ENCODE measurements around the gene AQP10. TPM values are rescaled to one million over a fixed set of nuclear protein-coding genes. Genes with fewer than 3 reads are reported as not detected.
A peak's percentile ranks its signal among the peaks of the same experiment; 100 is the strongest.

AQP10 gene
- total RNA-seq, 5 donors from 2014 or later (not counting 1 experiment from before 2014, with no cell fraction given), result not detected

GRCh38 chr1:154288661-154289060 is 32.2 kb upstream of the AQP10 start:
- Mint-ChIP-seq H3K27ac (no peak overlapping the region), H3K36me3 (no peaks in the 10 kb centered on the region), H3K27me3 (peaks cover 0 to 2% of the 10 kb centered on the region in 2 donors), H3K4me1 (no peaks in the 10 kb centered on the region), H3K9me3 (peaks cover 3 to 6% (median 5%) of the 10 kb centered on the region in 3 donors), H3K4me3 (no peak overlapping the region)
- POLR2A ChIA-PET, result interaction anchor here in 1 of 2 donors (0.6 kb wide), 1 partner anchor 236 kb away, joined by 3 read pairs; no protein-coding TSS in a partner anchor
- no peaks in the 10 kb centered on the region for H3K4me1 ChIP-seq (ENCODE audit: control insufficient read depth in 1 of 2, extremely low read depth in 1 of 2, insufficient read depth in 2 of 2, low read length in 2 of 2)
- WGBS (ENCODE audit: insufficient coverage), result no CpG with 5 or more reads among the region's 3 CpGs
- ATAC-seq (replicated peaks in 1 of 4) (no peak), DNase-seq (no peak)
- peaks cover 0 to 2% of the 10 kb centered on the region in 2 experiments for H3K27me3 ChIP-seq (replicated peaks in 1 of 2; ENCODE audit: control insufficient read depth in 2 of 2, extremely low read depth in 1 of 2, insufficient read depth in 2 of 2, low read length in 1 of 2)
- no peak overlapping the region for H3K4me3 ChIP-seq (ENCODE audit: control insufficient read depth in 1 of 2, extremely low read depth in 1 of 2, low read length in 1 of 2)
- no peaks in the 10 kb centered on the region for H3K36me3 ChIP-seq (ENCODE audit: control insufficient read depth in 2 of 2, extremely low read depth in 1 of 2, insufficient read depth in 1 of 2, low read length in 1 of 2)
- H3K9me3 ChIP-seq, result no peaks in the 10 kb centered on the region
- no peak overlapping the region for H3K27ac ChIP-seq (ENCODE audit: low read length)
- CTCF ChIA-PET, result interaction anchor here in 1 of 2 donors (0.6 kb wide), 1 partner anchor 35 kb away, joined by 3 read pairs; no protein-coding TSS in a partner anchor

GRCh38 chr1:154290921-154291320 is 30.0 kb upstream of the AQP10 start:
- H3K4me3 ChIP-seq (ENCODE audit: control insufficient read depth in 1 of 2, extremely low read depth in 1 of 2, low read length in 1 of 2), result no peak overlapping the region
- Mint-ChIP-seq H3K36me3 (peaks cover 5% of the 10 kb centered on the region), H3K4me1 (no peaks in the 10 kb centered on the region), H3K4me3 (no peak overlapping the region), H3K9me3 (peaks cover 5 to 17% (median 10%) of the 10 kb centered on the region in 3 donors), H3K27ac (no peak overlapping the region), H3K27me3 (peaks cover 0 to 2% of the 10 kb centered on the region in 2 donors)
- no peak for DNase-seq
- H3K27me3 ChIP-seq (replicated peaks in 1 of 2; ENCODE audit: control insufficient read depth in 2 of 2, extremely low read depth in 1 of 2, insufficient read depth in 2 of 2, low read length in 1 of 2), result peaks cover 0 to 2% of the 10 kb centered on the region in 2 experiments
- H3K36me3 ChIP-seq (ENCODE audit: control insufficient read depth in 2 of 2, extremely low read depth in 1 of 2, insufficient read depth in 1 of 2, low read length in 1 of 2), result no peaks in the 10 kb centered on the region
- POLR2A ChIA-PET, result interaction anchor here in 1 of 2 donors (0.7 kb wide), 1 partner anchor 141 kb away, joined by 3 read pairs; no protein-coding TSS in a partner anchor
- no peak overlapping the region for H3K27ac ChIP-seq (ENCODE audit: low read length)
- no peak for ATAC-seq (replicated peaks in 1 of 4)
- H3K9me3 ChIP-seq, result no peaks in the 10 kb centered on the region
- no peaks in the 10 kb centered on the region for H3K4me1 ChIP-seq (ENCODE audit: control insufficient read depth in 1 of 2, extremely low read depth in 1 of 2, insufficient read depth in 2 of 2, low read length in 2 of 2)
- no CpG with 5 or more reads among the region's 1 CpG for WGBS (ENCODE audit: insufficient coverage)
- CTCF ChIA-PET, result no interaction called here

- Mint-ChIP-seq H3K27ac (peak overlapping the region in 1 of 2 donors; percentile 36), H3K4me3 (no peak overlapping the region), H3K36me3 (peaks cover 5% of the 10 kb centered on the region), H3K4me1 (no peaks in the 10 kb centered on the region), H3K9me3 (peaks cover 5 to 17% (median 10%) of the 10 kb centered on the region in 3 donors), H3K27me3 (peaks cover 0 to 2% of the 10 kb centered on the region in 2 donors)
- Histone ChIP-seq H3K36me3 (ENCODE audit: control insufficient read depth in 2 of 2, extremely low read depth in 1 of 2, insufficient read depth in 1 of 2, low read length in 1 of 2) (no peaks in the 10 kb centered on the region), H3K27ac (ENCODE audit: low read length) (no peak overlapping the region), H3K4me3 (ENCODE audit: control insufficient read depth in 1 of 2, extremely low read depth in 1 of 2, low read length in 1 of 2) (no peak overlapping the region), H3K9me3 (no peaks in the 10 kb centered on the region), H3K4me1 (ENCODE audit: control insufficient read depth in 1 of 2, extremely low read depth in 1 of 2, insufficient read depth in 2 of 2, low read length in 2 of 2) (no peaks in the 10 kb centered on the region), H3K27me3 (replicated peaks in 1 of 2; ENCODE audit: control insufficient read depth in 2 of 2, extremely low read depth in 1 of 2, insufficient read depth in 2 of 2, low read length in 1 of 2) (no peaks in the 10 kb centered on the region)
- CTCF ChIA-PET, result interaction anchor here in 1 of 2 donors (0.6 kb wide), 1 partner anchor 29 kb away, joined by 3 read pairs; no protein-coding TSS in a partner anchor
- DNase-seq, result no peak
- ATAC-seq (replicated peaks in 1 of 4), result no peak
- WGBS (ENCODE audit: insufficient coverage), result 92% methylated on average over 2 of the region's 8 CpGs
- POLR2A ChIA-PET, result no interaction called here
Measured at GRCh38 chr1:154295408-154296235, 25.3 kb upstream of the AQP10 start.

GRCh38 chr1:154301582-154301981 is 19.3 kb upstream of the AQP10 start:
- H3K27me3 Mint-ChIP-seq, result no peaks in the 10 kb centered on the region
- WGBS (ENCODE audit: insufficient coverage), result no CpG with 5 or more reads among the region's 1 CpG
- DNase-seq (no peak), ATAC-seq (replicated peaks in 1 of 4) (no peak)
- CTCF ChIA-PET, result interaction anchor here in 1 of 2 donors (0.7 kb wide), 1 partner anchor 102 kb away, joined by 4 read pairs; no protein-coding TSS in a partner anchor
- no peak overlapping the region for H3K4me3 Mint-ChIP-seq
- no peaks in the 10 kb centered on the region for H3K4me1 Mint-ChIP-seq
- Histone ChIP-seq H3K36me3 (ENCODE audit: control insufficient read depth in 2 of 2, extremely low read depth in 1 of 2, insufficient read depth in 1 of 2, low read length in 1 of 2) (no peaks in the 10 kb centered on the region), H3K4me3 (ENCODE audit: control insufficient read depth in 1 of 2, extremely low read depth in 1 of 2, low read length in 1 of 2) (no peak overlapping the region), H3K4me1 (ENCODE audit: control insufficient read depth in 1 of 2, extremely low read depth in 1 of 2, insufficient read depth in 2 of 2, low read length in 2 of 2) (no peaks in the 10 kb centered on the region), H3K27ac (ENCODE audit: low read length) (no peak overlapping the region), H3K9me3 (no peaks in the 10 kb centered on the region), H3K27me3 (replicated peaks in 1 of 2; ENCODE audit: control insufficient read depth in 2 of 2, extremely low read depth in 1 of 2, insufficient read depth in 2 of 2, low read length in 1 of 2) (no peaks in the 10 kb centered on the region)
- H3K9me3 Mint-ChIP-seq, result no peaks in the 10 kb centered on the region
- no peak overlapping the region for H3K27ac Mint-ChIP-seq
- POLR2A ChIA-PET, result no interaction called here
- no peaks in the 10 kb centered on the region for H3K36me3 Mint-ChIP-seq

GRCh38 chr1:154304664-154305337 is 16.1 kb upstream of the AQP10 start:
- no peaks in the 10 kb centered on the region for H3K4me1 ChIP-seq (ENCODE audit: control insufficient read depth in 1 of 2, extremely low read depth in 1 of 2, insufficient read depth in 2 of 2, low read length in 2 of 2)
- no peaks in the 10 kb centered on the region for H3K27me3 ChIP-seq (replicated peaks in 1 of 2; ENCODE audit: control insufficient read depth in 2 of 2, extremely low read depth in 1 of 2, insufficient read depth in 2 of 2, low read length in 1 of 2)
- WGBS (ENCODE audit: insufficient coverage), result 62% methylated on average over 4 of the region's 9 CpGs
- H3K36me3 ChIP-seq (ENCODE audit: control insufficient read depth in 2 of 2, extremely low read depth in 1 of 2, insufficient read depth in 1 of 2, low read length in 1 of 2), result no peaks in the 10 kb centered on the region
- CTCF ChIA-PET, result no interaction called here
- Mint-ChIP-seq H3K4me3 (no peak overlapping the region), H3K4me1 (peaks cover 5 to 11% (median 10%) of the 10 kb centered on the region in 3 donors), H3K27me3 (no peaks in the 10 kb centered on the region), H3K27ac (peak overlapping the region in 1 of 2 donors; percentile 19), H3K9me3 (no peaks in the 10 kb centered on the region), H3K36me3 (no peaks in the 10 kb centered on the region)
- DNase-seq (no peak), ATAC-seq (replicated peaks in 1 of 4) (no peak)
- H3K4me3 ChIP-seq (ENCODE audit: control insufficient read depth in 1 of 2, extremely low read depth in 1 of 2, low read length in 1 of 2), result no peak overlapping the region
- POLR2A ChIA-PET, result no interaction called here
- H3K9me3 ChIP-seq, result no peaks in the 10 kb centered on the region
- H3K27ac ChIP-seq (ENCODE audit: low read length), result no peak overlapping the region

GRCh38 chr1:154306151-154306550 is 14.7 kb upstream of the AQP10 start:
- Histone ChIP-seq H3K9me3 (no peaks in the 10 kb centered on the region), H3K27ac (ENCODE audit: low read length) (no peak overlapping the region), H3K4me1 (ENCODE audit: control insufficient read depth in 1 of 2, extremely low read depth in 1 of 2, insufficient read depth in 2 of 2, low read length in 2 of 2) (no peaks in the 10 kb centered on the region), H3K27me3 (replicated peaks in 1 of 2; ENCODE audit: control insufficient read depth in 2 of 2, extremely low read depth in 1 of 2, insufficient read depth in 2 of 2, low read length in 1 of 2) (no peaks in the 10 kb centered on the region), H3K36me3 (ENCODE audit: control insufficient read depth in 2 of 2, extremely low read depth in 1 of 2, insufficient read depth in 1 of 2, low read length in 1 of 2) (no peaks in the 10 kb centered on the region), H3K4me3 (ENCODE audit: control insufficient read depth in 1 of 2, extremely low read depth in 1 of 2, low read length in 1 of 2) (no peak overlapping the region)
- WGBS (ENCODE audit: insufficient coverage), result 85% methylated on average over 3 of the region's 3 CpGs
- Mint-ChIP-seq H3K4me1 (peaks cover 5 to 11% (median 10%) of the 10 kb centered on the region in 3 donors), H3K9me3 (no peaks in the 10 kb centered on the region), H3K4me3 (no peak overlapping the region), H3K36me3 (no peaks in the 10 kb centered on the region), H3K27me3 (no peaks in the 10 kb centered on the region), H3K27ac (no peak overlapping the region)
- ATAC-seq (replicated peaks in 1 of 4) (no peak), DNase-seq (no peak)
- POLR2A ChIA-PET, result no interaction called here
- CTCF ChIA-PET, result no interaction called here

Data from T-cell (primary cell).